Stimulated activated CD4-positive, alpha-beta T cell treated with anti-CD3 and anti-CD28 coated beads, Interleukin-12 subunit alpha, Interleukin-12 subunit beta, amount 100 ng/mL, for 4 hours (primary cell): ENCODE data around the gene RENBP.

Experiments
- DNase-seq: peaks from one replicate; pipeline ENCODE4 v3.0.0-alpha.2; 2020

Gene RENBP

DNA sequence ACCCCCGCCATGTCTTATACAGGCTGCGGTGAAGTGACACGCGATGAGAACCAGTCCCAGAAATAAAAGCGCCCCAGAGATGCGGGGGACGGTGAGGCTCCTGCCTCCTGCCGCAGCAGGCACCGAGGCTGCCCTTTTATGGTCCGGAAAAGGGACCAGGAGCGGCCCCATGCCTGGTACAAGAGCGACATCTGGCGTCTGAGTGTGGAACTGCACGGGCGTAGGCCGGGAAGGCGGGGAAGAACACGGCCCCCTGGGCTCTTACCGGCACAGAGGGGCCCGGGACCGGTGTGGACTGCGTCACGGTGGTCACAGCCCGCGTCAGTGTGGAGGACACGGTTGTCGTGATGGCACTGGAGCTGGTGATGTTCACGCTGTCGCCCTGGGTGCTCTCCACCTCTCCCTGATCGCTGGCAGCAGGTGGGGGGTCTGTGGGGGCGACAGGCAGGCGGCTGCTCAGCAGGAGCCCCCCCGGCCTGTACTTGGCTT, 8.9 kb upstream of the RENBP start:
- peak; percentile 72 for DNase-seq

DNA sequence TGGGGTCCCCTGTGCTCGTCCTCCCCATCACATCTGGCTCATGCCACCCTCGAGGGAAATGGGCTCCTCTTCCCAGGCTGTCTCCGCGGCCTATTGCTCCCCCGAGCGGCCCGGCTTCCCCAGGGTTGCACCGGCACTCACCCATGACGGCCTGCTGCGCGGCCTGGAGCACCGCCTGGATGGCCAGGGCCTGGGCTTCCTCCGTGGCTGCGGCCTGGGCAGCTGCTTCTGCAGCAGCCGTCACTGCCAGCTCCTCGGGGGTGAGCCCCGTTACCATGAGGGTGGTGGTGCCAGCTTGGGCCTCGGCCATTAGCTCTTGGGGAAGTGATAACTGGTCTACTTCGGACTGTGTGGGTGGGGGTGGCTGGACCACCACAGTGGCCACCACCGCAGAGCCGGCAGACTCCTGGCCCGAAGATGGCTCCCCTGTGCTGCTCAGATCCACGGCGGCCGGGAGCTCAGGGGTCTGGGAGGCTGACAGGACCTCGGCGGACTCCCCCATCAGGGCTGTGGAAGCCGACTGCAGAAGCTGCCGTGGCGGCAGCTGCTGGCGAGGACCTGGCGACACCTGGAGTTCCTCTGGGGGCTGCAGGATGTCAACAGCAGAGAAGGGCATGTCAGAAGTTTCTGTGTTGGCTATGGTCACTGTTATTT, 8.1 kb upstream of the RENBP start:
- DNase-seq: no peak

DNA sequence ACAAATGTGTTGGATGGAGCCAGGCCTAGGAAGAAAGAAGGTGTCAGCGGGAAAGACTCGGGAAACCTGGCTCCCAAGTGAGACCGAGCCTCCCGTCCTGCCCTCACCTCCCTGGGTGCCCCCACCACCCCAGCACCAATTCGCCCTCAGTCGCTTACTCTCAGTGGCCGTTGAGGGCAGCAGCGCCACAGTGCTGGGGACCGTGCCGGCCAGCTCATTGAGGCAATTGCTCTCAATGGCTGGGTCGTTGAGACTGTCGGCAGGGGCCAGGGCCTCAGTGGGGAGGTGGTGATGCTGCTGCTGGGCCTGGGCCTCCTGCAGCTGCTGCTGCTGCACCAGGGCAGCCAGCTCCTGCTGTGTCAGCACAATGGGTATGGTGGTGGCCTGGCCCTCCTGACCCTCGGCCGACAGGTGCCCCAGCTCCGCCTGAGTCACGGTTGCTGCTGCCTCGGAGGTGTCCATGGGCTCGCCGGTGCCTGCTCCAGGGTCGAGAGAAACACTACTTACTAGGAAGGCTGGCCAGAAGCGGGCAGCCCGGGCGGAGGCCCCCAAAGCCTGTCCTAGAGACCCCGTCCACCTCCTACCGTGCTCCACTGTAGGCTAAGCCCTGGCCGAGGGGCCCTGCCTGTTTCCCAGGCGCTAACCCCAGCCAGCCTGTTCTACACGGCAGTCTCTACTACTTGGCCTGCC, 7.4 kb upstream of the RENBP start:
- no peak for DNase-seq

DNA sequence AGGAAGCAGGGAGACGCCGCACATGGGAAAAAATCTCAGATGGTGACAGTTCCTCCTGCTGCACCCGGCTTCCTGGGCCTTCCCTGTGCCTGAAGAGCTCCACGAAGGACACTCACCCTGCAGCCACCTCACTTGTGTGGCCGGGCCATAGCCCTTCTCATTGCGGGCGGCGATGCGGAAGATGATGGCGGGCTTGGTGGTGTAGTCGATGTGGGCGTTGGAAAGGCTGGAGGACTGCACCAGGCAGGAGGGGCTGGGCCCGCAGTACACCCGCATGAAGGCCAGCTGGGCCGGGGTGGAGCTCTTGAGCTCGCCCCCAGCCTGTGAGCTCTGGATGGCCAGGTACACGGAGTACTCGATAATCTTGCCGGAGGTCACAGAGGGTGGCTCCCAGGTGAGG, 5.7 kb upstream of the RENBP start:
- DNase-seq: no peak

DNA sequence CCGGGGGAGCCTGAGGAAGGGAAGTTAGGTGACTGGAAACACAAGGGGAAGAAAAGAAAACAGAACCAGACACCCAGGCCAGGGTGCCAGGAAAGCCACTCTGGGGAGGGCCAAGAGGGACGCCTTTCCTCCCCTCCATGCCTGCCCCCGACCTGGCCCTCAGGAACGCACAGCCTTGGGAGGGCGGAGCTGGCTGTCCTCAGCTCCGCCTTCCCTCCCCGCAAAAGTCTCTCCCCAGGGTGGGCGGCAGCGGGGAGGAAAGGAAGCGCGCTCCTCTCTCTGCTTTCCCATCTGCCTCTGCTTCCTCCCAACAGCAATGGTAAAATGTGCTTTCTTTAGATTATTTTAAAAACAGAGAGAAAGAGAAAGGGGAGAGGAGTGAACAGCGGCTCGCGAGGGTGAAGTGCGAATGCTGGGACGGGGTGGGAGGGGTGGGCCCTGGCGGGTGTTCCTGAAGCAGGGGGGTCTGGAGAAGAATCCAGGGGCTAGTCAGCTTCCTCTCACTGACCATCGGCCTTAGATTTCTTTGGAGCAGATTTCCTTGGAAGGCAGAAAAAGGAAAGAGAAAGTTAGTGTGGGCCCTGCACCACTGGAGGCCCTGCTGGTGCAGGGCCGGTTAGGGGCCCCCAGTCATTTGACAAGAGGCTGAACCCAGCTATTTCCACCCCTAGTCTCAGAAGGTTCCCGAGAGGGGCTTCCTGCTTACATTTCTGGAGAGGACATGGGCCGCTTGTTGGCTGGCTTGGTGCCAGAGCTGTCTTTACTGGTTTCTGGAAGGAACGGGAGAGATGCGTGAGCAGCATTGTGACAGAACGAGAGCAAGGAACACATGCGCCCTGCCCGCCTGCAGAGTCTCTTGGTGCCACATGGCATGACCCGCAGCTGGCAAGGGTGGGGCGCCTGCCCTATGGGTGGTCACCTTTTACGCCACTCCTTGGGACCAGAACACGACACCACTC, 4.7 kb upstream of the RENBP start:
- DNase-seq: no peak

DNA sequence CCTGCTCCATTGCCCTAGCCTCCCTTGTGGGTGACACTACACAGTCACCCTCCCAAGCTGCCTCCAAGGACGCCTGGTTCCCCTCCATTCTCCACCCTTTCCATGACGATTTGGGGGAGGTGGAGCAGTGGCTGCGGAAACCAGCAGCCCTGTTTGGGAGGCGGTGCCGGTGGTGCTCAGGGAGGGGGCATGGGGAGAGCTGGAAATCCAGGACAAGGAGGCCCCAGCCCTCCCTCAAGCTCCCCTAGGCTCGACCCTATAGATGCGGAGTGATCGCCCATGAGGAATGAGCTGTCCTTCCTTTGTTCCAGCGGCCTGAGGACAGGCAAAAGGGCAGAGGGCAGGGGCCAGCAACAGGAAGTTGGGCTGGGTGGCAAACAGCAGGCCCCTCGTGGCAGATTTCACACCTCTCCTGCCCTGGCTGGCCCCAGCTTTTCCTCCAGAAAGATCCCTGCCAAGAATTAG, 3.6 kb upstream of the RENBP start:
- no peak for DNase-seq

DNA sequence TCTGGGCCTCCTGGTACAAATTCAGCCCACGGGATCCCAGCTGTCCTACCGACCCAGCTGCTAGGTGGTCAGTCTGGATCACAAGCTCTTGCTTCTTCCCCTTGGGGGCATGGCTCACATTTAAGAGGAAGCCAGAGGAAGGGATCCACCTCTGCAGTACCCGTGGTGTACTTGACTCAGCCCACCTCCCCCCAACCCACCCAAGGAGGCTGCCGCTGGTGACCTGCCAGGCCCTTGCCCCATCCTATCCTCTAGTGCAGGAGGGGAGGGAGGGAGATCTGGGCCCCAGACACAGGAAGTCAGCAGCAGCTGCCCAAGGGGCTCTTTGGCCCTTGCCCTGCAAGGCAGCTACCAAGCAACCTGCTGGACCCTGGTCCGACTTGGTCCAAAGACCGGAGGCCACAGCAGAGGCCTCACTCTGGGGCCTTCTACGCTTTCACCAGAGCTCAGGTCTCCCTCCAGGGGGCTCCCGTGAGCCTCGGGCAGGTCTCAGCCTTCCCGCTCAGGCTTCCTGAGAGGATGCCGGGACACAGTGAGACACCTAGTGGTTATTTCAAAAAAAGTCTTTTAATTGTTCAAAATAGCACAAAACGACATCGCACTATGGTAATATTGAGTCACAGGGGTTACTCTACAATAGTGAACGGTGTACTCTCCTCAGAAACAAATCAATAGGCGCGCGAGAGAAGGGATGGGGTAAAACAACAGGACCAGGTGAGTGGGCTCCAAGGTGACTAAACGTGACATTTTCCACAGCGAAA, 2.7 kb upstream of the RENBP start:
- DNase-seq: peak; percentile 70

DNA sequence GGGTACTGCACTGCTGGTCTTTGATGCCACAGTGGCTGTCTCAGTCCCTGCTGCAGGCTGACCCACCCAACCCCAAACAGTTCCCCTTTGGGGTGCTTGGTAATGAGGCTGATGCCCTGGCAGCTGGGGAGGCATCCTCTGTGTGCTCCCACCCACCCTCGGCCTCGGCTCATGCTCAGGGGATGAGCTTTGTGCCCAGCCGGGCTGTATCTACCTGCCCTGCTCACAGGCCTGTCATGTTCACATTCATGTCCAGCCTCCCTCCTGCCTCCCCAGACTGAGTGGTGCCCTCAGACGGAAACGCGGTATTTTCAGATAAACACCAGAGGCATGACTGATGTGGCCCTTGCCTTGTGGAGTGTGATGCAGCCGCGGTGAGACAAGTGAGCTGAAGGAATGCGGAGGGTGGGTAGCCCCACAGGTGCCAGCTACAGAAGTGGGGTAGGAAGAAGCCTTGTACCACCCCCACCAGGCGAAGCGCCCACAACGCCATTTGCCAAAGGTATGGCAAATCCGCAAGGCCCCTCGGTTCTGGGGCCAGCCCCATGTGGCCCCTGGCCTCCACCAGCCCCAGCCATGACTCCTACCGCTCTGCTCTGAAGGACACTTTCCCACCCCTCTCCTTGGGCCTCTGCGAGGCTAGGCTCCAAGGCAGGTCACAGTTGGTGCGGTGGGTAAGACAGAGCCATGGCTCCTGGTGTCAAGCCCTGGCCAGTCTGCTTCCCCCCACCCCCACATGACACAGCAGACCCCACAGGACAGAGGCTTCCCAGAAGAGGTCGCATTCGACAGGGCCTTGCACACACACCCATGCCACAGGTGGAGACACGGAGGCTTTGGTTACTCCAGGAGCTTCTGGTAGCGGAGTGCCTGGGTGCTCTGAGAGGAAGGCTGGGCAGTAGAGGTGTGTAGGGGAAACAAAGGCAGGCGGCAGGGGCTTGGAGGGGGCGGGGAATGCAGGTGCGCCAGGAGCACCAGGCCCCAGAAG, 1.8 kb upstream of the RENBP start:
- DNase-seq: no peak

DNA sequence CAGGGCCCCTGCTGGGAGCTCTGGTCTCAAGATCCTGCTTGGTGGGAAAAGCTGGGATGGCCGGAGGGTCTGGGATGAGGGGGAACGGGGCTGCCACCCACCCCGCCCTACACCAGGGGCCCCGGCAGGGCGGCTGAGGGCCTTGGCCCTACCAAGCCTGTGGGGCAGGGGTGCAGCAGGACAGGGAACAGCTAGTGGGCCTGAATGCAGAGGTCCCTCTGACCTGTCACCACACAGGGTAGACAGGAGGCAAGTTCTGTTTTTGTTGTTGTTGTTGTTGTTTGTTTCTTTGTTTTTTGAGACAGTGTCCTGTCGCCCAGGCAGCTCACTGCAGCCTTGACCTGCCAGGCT, 332 bp upstream of the RENBP start:
- DNase-seq: no peak

DNA sequence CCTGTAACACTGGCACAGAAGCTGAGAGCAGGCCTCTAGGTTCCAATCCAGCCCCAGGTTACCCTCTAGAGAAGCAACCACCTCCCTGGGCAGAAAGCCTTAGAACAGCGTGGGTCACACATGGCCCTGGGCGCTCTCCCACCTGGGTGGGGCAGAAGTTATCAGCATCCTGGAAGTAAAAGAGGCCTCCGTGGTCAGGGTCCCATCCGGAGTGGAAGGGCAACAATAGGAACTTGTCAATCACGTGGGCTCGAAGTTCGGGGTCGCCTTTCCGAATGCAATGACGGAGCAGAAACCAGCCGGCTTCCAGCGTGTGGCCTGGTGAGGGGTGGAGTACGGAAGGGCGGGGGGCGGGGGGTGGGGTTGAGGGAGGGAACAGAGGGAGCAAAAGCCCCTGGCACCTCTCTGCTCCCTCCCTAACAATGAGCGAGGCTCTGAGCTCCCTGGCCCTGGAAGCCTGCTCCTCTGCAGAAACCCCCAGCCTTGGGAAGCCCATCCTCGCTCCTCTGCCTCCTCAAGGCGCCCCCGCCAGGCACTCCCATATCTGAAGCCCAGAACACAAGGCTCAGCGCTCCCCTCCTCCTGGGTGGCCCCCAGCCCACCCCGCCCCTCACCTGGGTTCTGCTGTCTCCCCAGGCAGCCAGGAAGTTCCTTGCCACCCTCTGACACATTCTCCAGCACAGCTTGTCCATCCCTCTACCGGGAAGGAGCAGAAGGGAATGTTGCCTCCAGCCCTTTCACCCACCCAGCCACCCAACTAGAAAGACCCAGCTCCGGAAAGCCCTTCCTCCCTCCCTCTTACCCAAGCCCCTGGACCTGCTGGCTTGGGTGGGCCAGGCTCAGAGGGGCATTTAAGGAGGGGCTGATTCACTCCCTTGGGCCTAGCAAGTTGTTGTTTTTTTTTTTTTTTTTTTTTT, 2.8 kb downstream of the RENBP start:
- no peak for DNase-seq

DNA sequence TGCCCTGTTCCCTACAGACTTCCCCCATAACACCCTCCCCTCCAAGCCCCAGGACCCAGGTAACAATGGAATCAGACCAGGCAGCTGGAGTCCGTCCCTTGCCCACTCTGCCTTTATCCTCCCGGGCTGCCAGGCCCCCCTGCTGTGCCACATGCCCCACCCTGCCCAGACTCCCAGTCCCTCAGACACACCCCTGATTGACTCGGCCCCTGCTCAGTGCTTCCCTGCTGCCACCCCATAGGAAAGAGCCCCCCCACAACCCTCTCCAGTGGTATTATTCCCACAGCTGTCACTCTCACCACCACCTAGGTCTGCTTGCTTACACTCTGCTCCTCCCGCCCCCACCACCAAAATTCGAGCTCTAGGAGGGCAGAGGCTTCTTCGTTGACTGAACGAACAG, 4.9 kb downstream of the RENBP start:
- DNase-seq: no peak

DNA sequence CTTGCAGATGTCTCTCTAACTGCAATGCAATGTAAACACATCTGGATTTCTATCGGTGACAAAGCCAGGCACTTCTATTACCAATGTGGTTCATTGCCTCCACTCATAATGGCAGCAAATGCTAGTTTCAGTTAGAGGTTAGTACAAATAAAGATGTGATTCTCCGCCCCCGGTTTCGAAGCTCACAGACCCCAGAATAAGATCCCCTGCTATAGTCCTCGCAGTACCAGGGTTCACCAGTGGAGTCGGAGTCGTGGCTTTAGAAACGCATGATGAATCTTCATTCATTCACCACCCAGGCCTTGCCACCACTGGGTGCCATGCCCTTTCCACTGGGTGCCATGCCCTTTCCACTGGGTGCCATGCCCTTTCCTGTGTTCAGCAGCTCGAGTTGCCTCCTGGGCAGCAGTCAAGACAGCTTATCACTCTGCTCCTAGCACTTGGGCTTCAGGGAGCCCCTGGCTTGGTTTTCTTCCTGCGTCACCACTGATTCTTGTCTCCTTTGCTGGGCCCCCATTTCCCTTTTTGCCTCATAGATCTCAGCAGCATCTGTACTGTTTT, 6.1 kb downstream of the RENBP start:
- no peak for DNase-seq

DNA sequence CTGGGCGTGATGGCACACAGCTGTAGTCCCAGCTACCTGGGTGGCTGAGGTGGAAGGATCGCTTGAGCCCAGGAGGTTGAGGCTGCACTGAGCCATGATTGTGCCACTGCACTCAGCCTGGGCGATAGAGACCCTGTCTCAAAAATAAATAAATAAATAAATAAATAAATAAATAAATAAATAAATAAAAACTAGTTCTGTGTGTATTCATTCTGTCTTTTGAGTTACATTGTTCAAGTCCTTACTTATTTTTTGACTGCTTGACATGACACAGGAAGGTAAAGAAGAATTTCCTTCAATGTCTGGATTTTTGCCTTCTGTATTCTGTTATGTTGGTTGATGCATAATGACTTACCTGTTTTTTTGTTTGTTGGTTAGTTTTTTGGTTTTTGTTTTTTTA, 7.4 kb downstream of the RENBP start:
- DNase-seq: no peak

DNA sequence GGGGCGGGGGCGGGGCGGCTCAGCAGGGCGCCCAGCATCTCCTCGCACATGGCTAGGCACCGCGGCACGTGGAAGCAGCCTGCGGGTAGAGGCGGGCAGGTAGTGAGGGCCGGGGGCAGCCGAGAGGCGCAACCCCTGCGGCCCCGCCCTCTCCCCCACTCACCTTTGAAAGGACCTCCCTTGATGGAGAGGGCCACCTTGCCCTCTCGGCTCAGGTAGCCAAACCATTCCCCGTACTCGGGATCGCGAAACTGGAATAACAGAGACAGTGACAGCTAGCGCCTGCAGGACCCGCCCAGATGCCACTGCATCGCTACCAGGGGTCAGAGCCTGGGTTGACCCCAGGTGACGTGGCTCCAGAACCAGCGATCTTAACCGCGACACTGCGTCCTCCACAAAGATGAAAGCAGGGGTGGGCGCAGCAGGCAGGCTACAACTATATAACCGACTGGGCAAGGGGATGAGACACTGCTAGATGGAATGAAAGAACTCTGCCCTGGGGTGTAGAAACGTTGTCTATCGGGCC, 9.1 kb downstream of the RENBP start:
- no peak for DNase-seq

DNA sequence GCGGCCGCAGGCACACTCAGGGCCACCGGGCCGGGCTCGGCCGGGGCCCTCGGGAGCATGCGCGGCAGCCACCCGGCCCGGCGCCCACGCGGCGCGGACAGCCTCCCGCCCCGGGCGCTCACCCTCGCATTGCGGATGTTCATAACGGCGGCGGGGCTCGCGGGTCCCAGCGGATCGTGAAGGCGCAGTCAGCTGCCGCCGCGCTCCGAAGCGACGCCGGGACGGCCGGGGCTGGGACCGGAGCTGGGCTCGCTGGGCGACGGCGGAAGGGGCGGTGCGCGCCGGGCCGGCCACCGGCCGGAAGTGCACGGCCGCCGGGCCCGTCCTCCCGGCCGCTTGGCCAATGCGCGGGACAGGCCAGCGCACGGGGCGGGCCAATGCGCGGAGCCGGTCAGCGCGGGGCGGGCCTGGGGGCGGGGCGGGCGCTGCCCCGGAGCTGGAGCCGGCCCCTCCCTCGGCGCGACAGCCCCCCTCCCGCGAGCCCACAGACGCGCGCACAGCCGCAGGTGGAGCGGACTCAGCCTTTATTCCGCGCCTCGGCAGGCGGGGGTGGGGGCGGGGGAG, 9.6 kb downstream of the RENBP start, which contains the start of gene NAA10:
TSS of gene NAA10 (minus strand) at position 276 of the 564 bp plus-strand sequence. CDS start at position 143, 133 bp downstream.
- DNase-seq: peak; percentile 70

DNA sequence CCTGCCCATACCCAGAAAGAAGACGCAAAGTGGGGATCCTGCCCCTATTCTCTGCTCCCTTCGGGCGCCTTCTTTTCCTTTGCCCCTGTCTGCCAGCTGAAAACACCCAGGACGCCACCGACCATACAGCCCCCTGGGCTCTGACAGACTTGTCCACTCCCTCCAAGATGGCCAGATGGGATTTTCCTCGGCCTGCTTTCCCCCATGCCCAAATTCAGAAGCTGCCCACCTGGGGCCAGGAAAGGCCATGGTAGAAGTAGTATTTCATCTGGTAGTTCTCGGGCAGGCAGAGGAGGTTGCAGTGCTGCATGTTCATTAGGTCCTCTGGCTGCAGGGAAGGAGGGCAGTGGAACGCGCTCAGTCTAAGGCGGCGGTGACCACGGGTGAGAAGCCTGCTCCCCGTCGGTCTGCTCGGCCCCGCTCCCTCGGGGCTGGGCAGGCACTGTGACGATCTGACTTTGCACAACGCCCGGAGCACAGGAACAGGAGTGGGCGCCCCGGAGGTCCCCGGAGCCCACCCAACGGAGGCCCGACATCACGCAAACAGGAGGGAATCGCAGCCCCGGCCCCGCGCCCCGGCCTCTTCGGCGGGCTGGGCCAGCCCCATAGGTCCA, 10.2 kb downstream of the RENBP start:
- DNase-seq: no peak

DNA sequence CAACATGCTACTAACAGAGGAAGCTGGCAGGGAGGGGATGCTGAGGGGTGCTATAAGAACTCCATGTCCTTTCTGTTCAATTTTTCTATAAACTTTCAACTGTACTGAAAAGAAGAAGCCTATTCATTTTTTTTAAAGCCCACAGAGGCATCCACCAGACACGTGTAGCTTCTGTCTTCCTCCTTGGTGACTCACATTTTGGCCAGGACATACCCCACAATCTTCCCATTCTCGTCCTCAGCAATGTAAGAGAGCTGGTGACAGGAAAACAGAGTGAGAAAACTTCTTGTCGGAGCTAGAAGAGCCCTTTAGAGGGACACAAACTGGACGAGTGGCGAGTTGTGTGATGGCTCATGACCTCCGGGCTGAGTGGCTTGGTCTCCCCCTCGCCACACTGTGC, 10.7 kb downstream of the RENBP start:
- no peak for DNase-seq

DNA sequence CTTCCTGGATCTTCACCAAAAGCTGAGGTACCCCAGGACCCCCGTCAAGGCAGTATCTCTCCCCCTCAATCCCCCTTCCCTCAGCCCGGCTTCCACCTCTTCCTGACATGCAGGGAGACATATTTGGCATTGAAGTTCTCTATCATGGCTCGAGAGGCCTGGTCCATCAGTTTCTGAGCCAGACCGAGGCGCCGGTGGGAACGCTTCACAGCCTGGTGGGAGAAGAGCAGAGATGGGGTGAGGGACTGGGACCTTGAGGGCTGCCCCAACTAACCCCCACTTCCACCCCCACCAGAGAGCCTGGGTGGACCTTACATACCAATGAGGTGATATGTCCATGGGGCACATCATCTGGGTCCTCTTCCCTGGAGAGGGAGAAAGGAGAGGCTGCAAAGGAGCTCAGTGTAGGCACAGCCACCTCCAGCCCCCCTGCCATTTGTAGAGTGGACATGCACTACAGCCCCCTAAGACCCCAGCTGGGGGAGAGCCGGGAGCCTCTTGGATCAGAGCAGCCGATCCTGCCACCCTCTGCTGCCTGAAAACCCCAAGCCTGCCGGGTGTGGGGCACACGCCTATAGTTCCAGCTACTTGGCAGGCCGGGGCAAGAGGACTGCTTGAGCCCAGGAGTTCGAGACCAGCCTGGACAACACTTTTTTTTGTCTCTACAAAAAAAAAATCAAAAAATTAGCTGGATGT, 12.1 kb downstream of the RENBP start:
- no peak for DNase-seq
